Mesendoderm (in vitro differentiated cells): ENCODE measurements around the gene AKNA.
"Not testable (repeated sequence)": the region's sequence is repeated elsewhere in the genome, so short reads cannot be mapped to it uniquely, and the experiment has no call there.

Experiments
- DNase-seq: peaks from one replicate; pipeline ENCODE4 v3.0.0; 2013
- H2AK5ac ChIP-seq: 2 replicates; pipeline ENCODE4 v1.6.1; 2013; ENCODE audit warnings: low read length, inconsistent platforms
- H2BK120ac ChIP-seq: 2 replicates; pipeline ENCODE4 v1.6.1; 2013; ENCODE audit warnings: low read depth, mild to moderate bottlenecking, low read length, moderate library complexity, mixed read lengths
- H2BK15ac ChIP-seq: replicated peaks from 2 replicates; pipeline ENCODE4 v1.6.1; 2013; ENCODE audit warnings: low read depth, mild to moderate bottlenecking, moderate library complexity
- H2BK5ac ChIP-seq: 2 replicates; pipeline ENCODE4 v1.6.1; 2013; ENCODE audit warnings: low read length, inconsistent platforms
- H3K18ac ChIP-seq: 2 replicates; pipeline ENCODE4 v1.6.1; 2013; ENCODE audit warnings: mild to moderate bottlenecking, low read length, mixed read lengths
- H3K23ac ChIP-seq: one replicate; pipeline ENCODE4 v1.6.1; 2013; ENCODE audit warnings: low read length
- H3K27ac ChIP-seq: 2 replicates; pipeline ENCODE4 v1.5.1; 2013; ENCODE audit warnings: low read depth, mild to moderate bottlenecking, inconsistent platforms, low read length, moderate library complexity
- H3K27me3 ChIP-seq: 2 replicates; pipeline ENCODE4 v1.6.1; 2013; ENCODE audit warnings: low read length, control low read depth, mild to moderate bottlenecking, inconsistent platforms; ENCODE audit not compliant: insufficient read depth, poor library complexity
- H3K36me3 ChIP-seq: 2 replicates; pipeline ENCODE4 v1.6.1; 2013; ENCODE audit warnings: low read length, inconsistent platforms; ENCODE audit not compliant: control insufficient read depth, insufficient read depth
- H3K4ac ChIP-seq: one replicate; pipeline ENCODE4 v1.6.1; 2013; ENCODE audit warnings: low read depth, mild to moderate bottlenecking, low read length, moderate library complexity
- H3K4me1 ChIP-seq: 2 replicates; pipeline ENCODE4 v1.6.1; 2013; ENCODE audit warnings: low read depth, low read length, inconsistent platforms; ENCODE audit not compliant: control insufficient read depth
- H3K4me2 ChIP-seq: 2 replicates; pipeline ENCODE4 v1.6.1; 2013; ENCODE audit warnings: low read length
- H3K4me3 ChIP-seq: 2 replicates; pipeline ENCODE4 v1.5.1; 2013; ENCODE audit warnings: mild to moderate bottlenecking, low read length
- H3K56ac ChIP-seq: one replicate; pipeline ENCODE4 v1.6.1; 2013; ENCODE audit warnings: low read length
- H3K79me1 ChIP-seq: 2 replicates; pipeline ENCODE4 v1.6.1; 2013; ENCODE audit warnings: low read length, inconsistent platforms
- H3K79me2 ChIP-seq: 2 replicates; pipeline ENCODE4 v1.6.1; 2013; ENCODE audit warnings: mild to moderate bottlenecking, low read length; ENCODE audit not compliant: control insufficient read depth, insufficient read depth
- H3K9ac ChIP-seq: 2 replicates; pipeline ENCODE4 v1.6.1; 2013; ENCODE audit warnings: low read length, inconsistent platforms
- H4K5ac ChIP-seq: one replicate; pipeline ENCODE4 v1.6.1; 2013; ENCODE audit warnings: low read length
- H4K8ac ChIP-seq: one replicate; pipeline ENCODE4 v1.6.1; 2013; ENCODE audit warnings: low read depth, mild to moderate bottlenecking, control low read depth, low read length, moderate library complexity
- WGBS: extraction: QIAGEN DNeasy Blood & Tissue Kit; methylation state at CpG from one replicate; pipeline ENCODE4 v1.1.7; 2013; ENCODE audit warnings: low lambda C conversion rate, missing lambda C conversion rate; ENCODE audit not compliant: insufficient coverage; ENCODE audit errors: extremely low coverage; 5-methylcytosine and 5-hydroxymethylcytosine counted together

The AKNA gene

GRCh38 chr9:114325684-114326254 is 62.0 kb downstream of the AKNA start:
- not testable (repeated sequence) for H2BK120ac ChIP-seq, H3K4me3 ChIP-seq, H2BK5ac ChIP-seq, H3K36me3 ChIP-seq, H3K27me3 ChIP-seq, H3K9ac ChIP-seq, H4K8ac ChIP-seq, H3K79me2 ChIP-seq, H4K5ac ChIP-seq, H3K27ac ChIP-seq, H2BK15ac ChIP-seq, H3K79me1 ChIP-seq, DNase-seq, H3K4me2 ChIP-seq, H2AK5ac ChIP-seq, H3K4ac ChIP-seq, H3K4me1 ChIP-seq, H3K18ac ChIP-seq, H3K56ac ChIP-seq, H3K23ac ChIP-seq
- WGBS = no CpG with 5 or more reads among the region's 3 CpGs

- not testable (repeated sequence) for H3K36me3 ChIP-seq, H3K27ac ChIP-seq, H3K56ac ChIP-seq, H3K79me2 ChIP-seq, H3K27me3 ChIP-seq, DNase-seq, H3K4me2 ChIP-seq, H3K18ac ChIP-seq, H3K79me1 ChIP-seq, H2BK5ac ChIP-seq, H3K4me1 ChIP-seq, H4K5ac ChIP-seq, H3K4ac ChIP-seq, H3K9ac ChIP-seq, H3K4me3 ChIP-seq, H4K8ac ChIP-seq, H2AK5ac ChIP-seq, H3K23ac ChIP-seq, H2BK15ac ChIP-seq, H2BK120ac ChIP-seq
- no CpG with 5 or more reads among the region's 9 CpGs for WGBS
These were observed 62.8 kb downstream of the AKNA start for GRCh38 chr9:114324965-114325364.

DNA sequence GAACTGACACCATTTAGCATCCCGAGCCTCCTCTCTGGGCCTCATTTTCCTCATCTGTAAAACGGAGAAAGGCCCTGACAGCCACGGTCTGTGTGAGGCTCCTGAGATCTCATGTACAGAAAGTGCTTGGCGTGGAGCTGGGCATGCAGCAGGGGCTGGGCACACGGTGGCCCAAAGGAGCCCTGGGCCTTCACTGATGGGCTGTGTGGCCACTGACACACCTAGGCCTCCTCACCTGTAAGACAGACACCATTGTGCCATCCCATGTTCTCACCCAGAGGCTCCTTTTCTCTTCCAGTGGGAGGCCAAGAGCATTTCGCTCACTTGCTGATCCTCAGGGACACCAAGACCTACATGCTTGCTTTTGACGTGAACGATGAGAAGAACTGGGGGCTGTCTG is 63.3 kb downstream of the AKNA start:
- DNase-seq = no peak
- Histone ChIP-seq H4K8ac (no peak overlapping the region), H3K4me2 (no peak overlapping the region), H3K23ac (no peak overlapping the region), H3K4me3 (no peak overlapping the region), H3K79me1 (no peaks in the 10 kb centered on the region), H3K27ac (no peak overlapping the region), H2BK120ac (no peak overlapping the region), H2BK15ac (no peak overlapping the region), H3K18ac (no peak overlapping the region), H3K4ac (no peak overlapping the region), H3K9ac (no peak overlapping the region), H3K56ac (no peak overlapping the region), H2BK5ac (no peak overlapping the region), H3K36me3 (no peaks in the 10 kb centered on the region), H4K5ac (no peak overlapping the region), H3K4me1 (no peaks in the 10 kb centered on the region), H3K27me3 (no peaks in the 10 kb centered on the region), H3K79me2 (no peaks in the 10 kb centered on the region), H2AK5ac (no peak overlapping the region)
- no CpG with 5 or more reads among the region's 8 CpGs for WGBS

- H3K56ac ChIP-seq, H4K5ac ChIP-seq, H3K27me3 ChIP-seq, H3K79me2 ChIP-seq, H2BK120ac ChIP-seq, H2AK5ac ChIP-seq, H3K23ac ChIP-seq, H3K79me1 ChIP-seq, H2BK5ac ChIP-seq, H3K4ac ChIP-seq, H3K36me3 ChIP-seq, H3K4me1 ChIP-seq, DNase-seq, H2BK15ac ChIP-seq, H3K4me2 ChIP-seq, H3K4me3 ChIP-seq, H3K27ac ChIP-seq, H3K18ac ChIP-seq, H4K8ac ChIP-seq, H3K9ac ChIP-seq: not testable (repeated sequence)
- WGBS = no CpG with 5 or more reads among the region's 6 CpGs
These were observed 63.9 kb downstream of the AKNA start for GRCh38 chr9:114323849-114324248.

GRCh38 chr9:114322831-114323531 is 64.8 kb downstream of the AKNA start, which contains the start of gene ORM1:
Gene ORM1 (plus strand): TSS chr9:114323098. CDS start chr9:114323134, 36 bp downstream.
- H2AK5ac ChIP-seq, H3K9ac ChIP-seq, H3K27ac ChIP-seq, H3K18ac ChIP-seq, H2BK15ac ChIP-seq, H3K27me3 ChIP-seq, H3K4me1 ChIP-seq, H3K36me3 ChIP-seq, H3K4me3 ChIP-seq, H2BK5ac ChIP-seq, H3K56ac ChIP-seq, H4K5ac ChIP-seq, H3K4me2 ChIP-seq, H3K4ac ChIP-seq, H4K8ac ChIP-seq, H3K79me1 ChIP-seq, H3K79me2 ChIP-seq, DNase-seq, H2BK120ac ChIP-seq, H3K23ac ChIP-seq: not testable (repeated sequence)
- no CpG with 5 or more reads among the region's 15 CpGs for WGBS
